ENCODE results near the gene PLA2G2F. TPM values are rescaled to one million over a fixed set of nuclear protein-coding genes. Genes with fewer than 3 reads are reported as not detected.

PLA2G2F gene
- total RNA-seq, 2 experiments from 2014 or later: not detected

- CTCF ChIA-PET: no interaction called here
- Histone ChIP-seq H3K4me3 (ENCODE audit: low read length) (no peak overlapping the region), H3K27ac (ENCODE audit: low read depth in 1 of 2, low read length in 2 of 2) (no peak overlapping the region), H3K4me1 (ENCODE audit: insufficient read depth, low read length) (no peaks in the 10 kb centered on the region), H3K36me3 (ENCODE audit: insufficient read depth, low read length) (no peaks in the 10 kb centered on the region), H3K9me3 (ENCODE audit: control insufficient read depth in 1 of 2, insufficient read depth in 1 of 2, low read length in 2 of 2) (peaks cover 36 to 53% of the 10 kb centered on the region in 2 experiments), H3K27me3 (ENCODE audit: control insufficient read depth in 1 of 2, insufficient read depth in 2 of 2, low read length in 2 of 2) (no peaks in the 10 kb centered on the region)
- intact Hi-C loops (cut with DNase I, micrococcal nuclease): no loop called here
- H3K4me3 Mint-ChIP-seq: no peak overlapping the region
- TF ChIP-seq, protein P1, sequence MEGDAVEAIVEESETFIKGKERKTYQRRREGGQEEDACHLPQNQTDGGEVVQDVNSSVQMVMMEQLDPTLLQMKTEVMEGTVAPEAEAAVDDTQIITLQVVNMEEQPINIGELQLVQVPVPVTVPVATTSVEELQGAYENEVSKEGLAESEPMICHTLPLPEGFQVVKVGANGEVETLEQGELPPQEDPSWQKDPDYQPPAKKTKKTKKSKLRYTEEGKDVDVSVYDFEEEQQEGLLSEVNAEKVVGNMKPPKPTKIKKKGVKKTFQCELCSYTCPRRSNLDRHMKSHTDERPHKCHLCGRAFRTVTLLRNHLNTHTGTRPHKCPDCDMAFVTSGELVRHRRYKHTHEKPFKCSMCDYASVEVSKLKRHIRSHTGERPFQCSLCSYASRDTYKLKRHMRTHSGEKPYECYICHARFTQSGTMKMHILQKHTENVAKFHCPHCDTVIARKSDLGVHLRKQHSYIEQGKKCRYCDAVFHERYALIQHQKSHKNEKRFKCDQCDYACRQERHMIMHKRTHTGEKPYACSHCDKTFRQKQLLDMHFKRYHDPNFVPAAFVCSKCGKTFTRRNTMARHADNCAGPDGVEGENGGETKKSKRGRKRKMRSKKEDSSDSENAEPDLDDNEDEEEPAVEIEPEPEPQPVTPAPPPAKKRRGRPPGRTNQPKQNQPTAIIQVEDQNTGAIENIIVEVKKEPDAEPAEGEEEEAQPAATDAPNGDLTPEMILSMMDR (IDR thresholded peaks at IDR 0.05): no peak
- POLR2A ChIA-PET: no interaction called here
- no peaks in the 10 kb centered on the region for H3K4me1 Mint-ChIP-seq (ENCODE audit: low read depth)
- H3K36me3 Mint-ChIP-seq (ENCODE audit: low read depth): peaks cover 19% of the 10 kb centered on the region
- no peak for ATAC-seq (ENCODE audit: poor library complexity)
- H3K9me3 Mint-ChIP-seq: peaks cover 9% of the 10 kb centered on the region
- no peaks in the 10 kb centered on the region for H3K27me3 Mint-ChIP-seq
- no peak for DNase-seq
- H3K27ac Mint-ChIP-seq: no peak overlapping the region
Measured at GRCh38 chr1:20160034-20160433, 20.9 kb downstream of the PLA2G2F start.

- no peaks in the 10 kb centered on the region for H3K27me3 Mint-ChIP-seq
- Histone ChIP-seq H3K4me1 (ENCODE audit: insufficient read depth, low read length) (no peaks in the 10 kb centered on the region), H3K27me3 (ENCODE audit: control insufficient read depth in 1 of 2, insufficient read depth in 2 of 2, low read length in 2 of 2) (no peaks in the 10 kb centered on the region), H3K27ac (ENCODE audit: low read depth in 1 of 2, low read length in 2 of 2) (no peak overlapping the region), H3K9me3 (ENCODE audit: control insufficient read depth in 1 of 2, insufficient read depth in 1 of 2, low read length in 2 of 2) (peaks cover 31 to 60% of the 10 kb centered on the region in 2 experiments), H3K36me3 (ENCODE audit: insufficient read depth, low read length) (no peaks in the 10 kb centered on the region), H3K4me3 (ENCODE audit: low read length) (no peak overlapping the region)
- no peaks in the 10 kb centered on the region for H3K4me1 Mint-ChIP-seq (ENCODE audit: low read depth)
- TF ChIP-seq, protein P1 (IDR thresholded peaks at IDR 0.05): no peak
- ATAC-seq (ENCODE audit: poor library complexity): no peak
- peaks cover 10% of the 10 kb centered on the region for H3K9me3 Mint-ChIP-seq
- no peak overlapping the region for H3K27ac Mint-ChIP-seq
- ChIA-PET CTCF (interaction anchor here (1.3 kb wide), 1 partner anchor 13 kb away, joined by 3 read pairs; no protein-coding TSS in a partner anchor), POLR2A (no interaction called here)
- no peak for DNase-seq
- H3K36me3 Mint-ChIP-seq (ENCODE audit: low read depth): peaks cover 30% of the 10 kb centered on the region
- intact Hi-C loops (cut with DNase I, micrococcal nuclease): no loop called here
- no peak overlapping the region for H3K4me3 Mint-ChIP-seq
Measured at GRCh38 chr1:20164694-20165202, 25.6 kb downstream of the PLA2G2F start.

GRCh38 chr1:20165522-20165951 is 26.4 kb downstream of the PLA2G2F start:
- Mint-ChIP-seq H3K27ac (no peak overlapping the region), H3K4me1 (ENCODE audit: low read depth) (no peaks in the 10 kb centered on the region), H3K27me3 (no peaks in the 10 kb centered on the region), H3K36me3 (ENCODE audit: low read depth) (peaks cover 30% of the 10 kb centered on the region), H3K4me3 (no peak overlapping the region), H3K9me3 (peaks cover 10% of the 10 kb centered on the region)
- Histone ChIP-seq H3K4me3 (ENCODE audit: low read length) (no peak overlapping the region), H3K4me1 (ENCODE audit: insufficient read depth, low read length) (no peaks in the 10 kb centered on the region), H3K27me3 (ENCODE audit: control insufficient read depth in 1 of 2, insufficient read depth in 2 of 2, low read length in 2 of 2) (no peaks in the 10 kb centered on the region), H3K9me3 (ENCODE audit: control insufficient read depth in 1 of 2, insufficient read depth in 1 of 2, low read length in 2 of 2) (peaks cover 24 to 55% of the 10 kb centered on the region in 2 experiments), H3K36me3 (ENCODE audit: insufficient read depth, low read length) (no peaks in the 10 kb centered on the region), H3K27ac (ENCODE audit: low read depth in 1 of 2, low read length in 2 of 2) (no peak overlapping the region)
- ATAC-seq (ENCODE audit: poor library complexity) (no peak), DNase-seq (peak in 1 of 14 experiments; percentile 31)
- ChIA-PET POLR2A (no interaction called here), CTCF (interaction anchor here (0.6 to 1.3 kb wide), 3 partner anchors 13 to 947 kb away, joined by 3 to 5 read pairs (median 3); no protein-coding TSS in a partner anchor)
- intact Hi-C loops (cut with DNase I, micrococcal nuclease): no loop called here
- TF ChIP-seq, protein P1 (IDR thresholded peaks at IDR 0.05): peak; percentile 17

Data from CD4-positive, alpha-beta T cell (primary cell).